Esophagus (tissue), 2 donors: ENCODE measurements around the gene FAM174B. TPM values are rescaled to one million over a fixed set of nuclear protein-coding genes. Genes with fewer than 3 reads are reported as not detected.

Source experiments
- H3K27ac ChIP-seq, 2 donors: one replicate each; pipeline ENCODE4 v1.5.1; 2013; ENCODE audit warnings: low read depth in 2 of 2, mild to moderate bottlenecking in 2 of 2, inconsistent platforms in 1 of 2, low read length in 1 of 2, moderate library complexity in 1 of 2
- H3K27me3 ChIP-seq, 2 donors: one replicate each; pipeline ENCODE4 v1.6.1; 2013; ENCODE audit warnings: low read length in 2 of 2, control low read depth in 1 of 2, mild to moderate bottlenecking in 1 of 2; ENCODE audit not compliant: insufficient read depth in 2 of 2, control insufficient read depth in 1 of 2
- H3K36me3 ChIP-seq, 2 donors: one replicate each; pipeline ENCODE4 v1.6.1; 2013; ENCODE audit warnings: low read length in 1 of 2; ENCODE audit not compliant: control insufficient read depth in 2 of 2, insufficient read depth in 2 of 2
- H3K4me1 ChIP-seq, 2 donors: one replicate each; pipeline ENCODE4 v1.6.1; 2013; ENCODE audit warnings: low read length in 1 of 2; ENCODE audit not compliant: control insufficient read depth in 2 of 2, insufficient read depth in 2 of 2
- H3K4me3 ChIP-seq, 2 donors: one replicate each; pipeline ENCODE4 v1.5.1; 2013; ENCODE audit warnings: low read length in 2 of 2, mild to moderate bottlenecking in 2 of 2, low read depth in 1 of 2, moderate library complexity in 1 of 2
- H3K9me3 ChIP-seq, 2 donors: one replicate each; pipeline ENCODE4 v1.6.1; 2013; ENCODE audit warnings: mild to moderate bottlenecking in 2 of 2, low read depth in 1 of 2, low read length in 1 of 2, moderate library complexity in 1 of 2; ENCODE audit not compliant: control insufficient read depth in 2 of 2, insufficient read depth in 1 of 2
- WGBS, 2 donors: extraction: QIAGEN DNeasy Blood & Tissue Kit; methylation state at CpG; one replicate each; pipeline ENCODE4 v1.1.7; 2013; 5-methylcytosine and 5-hydroxymethylcytosine counted together
- polyA plus RNA-seq, 2 donors: library from polyadenylated mRNA; stranded (reverse); fragments of 200-250 nt; gene quantifications; one replicate each; pipeline ENCODE4 v1.2.3, GENCODE V29; 2013
- donor health status: healthy with polysubstance abuse.
- donor health status: Bipolar disorder and iron deficiency.

FAM174B gene
- polyA plus RNA-seq, 2 donors = 3.7 to 7.3 TPM

DNA sequence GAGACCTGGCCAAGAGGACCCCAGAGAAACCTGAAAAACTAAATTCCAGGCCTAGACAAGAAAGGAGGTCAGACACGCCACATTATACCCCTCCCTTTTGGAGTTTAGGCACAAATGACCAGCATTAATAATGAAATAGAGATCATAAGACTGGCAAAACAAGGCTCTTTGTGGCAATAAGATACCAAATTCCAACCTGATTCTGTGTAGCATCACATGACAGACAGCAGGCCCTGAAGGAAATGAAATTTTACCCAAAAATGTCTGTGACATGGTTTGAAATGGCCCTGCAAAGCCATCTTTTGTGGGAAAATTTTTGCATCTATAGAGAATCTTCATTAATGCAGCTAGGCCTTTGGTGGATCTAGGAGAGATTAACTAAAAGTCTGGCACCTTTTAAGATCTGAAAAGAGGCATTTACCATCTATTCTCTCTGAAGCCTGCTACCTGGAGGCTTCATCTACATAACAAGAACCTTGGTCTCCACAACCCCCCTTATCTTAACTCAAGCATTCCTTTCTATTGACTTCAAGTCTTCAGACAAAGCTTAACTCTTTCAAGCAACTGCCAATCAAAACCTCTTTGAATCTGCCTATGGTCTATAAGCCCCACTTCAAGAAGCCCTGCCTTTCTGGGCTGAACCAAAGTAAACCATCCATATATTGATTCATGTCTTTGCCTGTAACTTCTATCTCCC, 8.0 kb downstream of the FAM174B start:
- H3K36me3 ChIP-seq = no peaks in the 10 kb centered on the region
- no peaks in the 10 kb centered on the region for H3K27me3 ChIP-seq
- no peaks in the 10 kb centered on the region for H3K9me3 ChIP-seq
- H3K4me3 ChIP-seq = no peak overlapping the region
- 81 to 89% methylated on average over 1 of the region's 1 CpG for WGBS, 2 donors
- no peak overlapping the region for H3K27ac ChIP-seq
- peaks cover 4 to 10% of the 10 kb centered on the region in 2 donors for H3K4me1 ChIP-seq

DNA sequence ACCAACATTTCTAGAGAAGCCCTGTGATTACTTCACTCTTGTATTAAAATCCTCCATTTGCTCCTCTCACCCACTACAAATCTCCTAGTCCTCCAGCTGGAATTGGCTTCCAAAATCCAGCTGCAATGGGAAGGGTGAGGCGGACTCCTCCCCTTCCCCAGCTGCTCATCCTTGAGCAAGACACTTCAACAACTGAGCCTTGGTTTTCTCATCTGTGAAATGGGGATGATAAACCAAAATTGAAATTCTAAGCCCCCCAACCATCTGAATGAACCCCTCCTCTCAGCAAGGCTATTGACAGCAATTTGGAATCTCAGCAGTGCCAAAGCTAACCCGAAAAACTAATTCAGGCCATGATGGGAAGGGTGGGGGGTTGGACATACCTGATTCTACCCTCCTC, 9.4 kb downstream of the FAM174B start:
- no peak overlapping the region for H3K4me3 ChIP-seq
- 93 to 95% methylated on average over 2 of the region's 2 CpGs for WGBS, 2 donors
- no peaks in the 10 kb centered on the region for H3K27me3 ChIP-seq
- no peaks in the 10 kb centered on the region for H3K9me3 ChIP-seq
- no peaks in the 10 kb centered on the region for H3K36me3 ChIP-seq
- no peak overlapping the region for H3K27ac ChIP-seq
- H3K4me1 ChIP-seq = peaks cover 4 to 10% of the 10 kb centered on the region in 2 donors

- Histone ChIP-seq H3K4me1 (peaks cover 4 to 10% of the 10 kb centered on the region in 2 donors), H3K9me3 (no peaks in the 10 kb centered on the region), H3K4me3 (no peak overlapping the region), H3K36me3 (no peaks in the 10 kb centered on the region), H3K27me3 (no peaks in the 10 kb centered on the region), H3K27ac (peak overlapping the region; percentile 0 to 2)
- 43 to 61% methylated on average over 2 of the region's 2 CpGs for WGBS, 2 donors
Measured at GRCh38 chr15:92645731-92646130, 9.8 kb downstream of the FAM174B start.

DNA sequence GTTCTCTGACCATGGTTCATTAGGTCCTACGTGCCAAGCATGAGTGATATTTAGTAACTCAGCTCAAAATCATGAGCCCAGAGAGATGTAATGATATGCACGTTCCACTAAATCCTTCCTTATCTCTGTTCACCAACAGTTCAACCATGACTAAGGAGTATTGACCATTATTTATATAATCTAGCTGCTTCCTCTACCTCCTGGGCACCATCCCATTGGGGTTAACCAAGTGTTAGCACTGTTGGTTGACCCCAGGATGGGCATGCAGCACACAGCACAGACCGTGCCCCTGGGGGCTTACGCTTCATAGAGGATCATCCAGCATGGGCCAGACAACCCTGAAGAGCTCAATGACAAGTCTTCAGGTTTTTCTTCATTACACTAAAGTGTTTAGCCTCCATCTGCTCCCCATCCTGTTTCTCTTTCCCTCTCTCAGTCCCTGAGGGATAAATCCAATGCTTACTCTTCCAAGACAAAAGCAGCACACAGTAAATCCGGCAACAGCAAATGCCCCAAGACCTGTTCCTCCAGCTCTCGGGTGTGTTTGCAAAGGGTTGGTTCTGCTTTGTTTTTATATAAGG, 10.4 kb downstream of the FAM174B start:
- Histone ChIP-seq H3K27ac (peak overlapping the region; percentile 2 to 27), H3K4me1 (peaks cover 4 to 10% of the 10 kb centered on the region in 2 donors), H3K9me3 (no peaks in the 10 kb centered on the region), H3K4me3 (no peak overlapping the region), H3K36me3 (no peaks in the 10 kb centered on the region), H3K27me3 (no peaks in the 10 kb centered on the region)
- 64 to 67% methylated on average over 6 of the region's 6 CpGs for WGBS, 2 donors

DNA sequence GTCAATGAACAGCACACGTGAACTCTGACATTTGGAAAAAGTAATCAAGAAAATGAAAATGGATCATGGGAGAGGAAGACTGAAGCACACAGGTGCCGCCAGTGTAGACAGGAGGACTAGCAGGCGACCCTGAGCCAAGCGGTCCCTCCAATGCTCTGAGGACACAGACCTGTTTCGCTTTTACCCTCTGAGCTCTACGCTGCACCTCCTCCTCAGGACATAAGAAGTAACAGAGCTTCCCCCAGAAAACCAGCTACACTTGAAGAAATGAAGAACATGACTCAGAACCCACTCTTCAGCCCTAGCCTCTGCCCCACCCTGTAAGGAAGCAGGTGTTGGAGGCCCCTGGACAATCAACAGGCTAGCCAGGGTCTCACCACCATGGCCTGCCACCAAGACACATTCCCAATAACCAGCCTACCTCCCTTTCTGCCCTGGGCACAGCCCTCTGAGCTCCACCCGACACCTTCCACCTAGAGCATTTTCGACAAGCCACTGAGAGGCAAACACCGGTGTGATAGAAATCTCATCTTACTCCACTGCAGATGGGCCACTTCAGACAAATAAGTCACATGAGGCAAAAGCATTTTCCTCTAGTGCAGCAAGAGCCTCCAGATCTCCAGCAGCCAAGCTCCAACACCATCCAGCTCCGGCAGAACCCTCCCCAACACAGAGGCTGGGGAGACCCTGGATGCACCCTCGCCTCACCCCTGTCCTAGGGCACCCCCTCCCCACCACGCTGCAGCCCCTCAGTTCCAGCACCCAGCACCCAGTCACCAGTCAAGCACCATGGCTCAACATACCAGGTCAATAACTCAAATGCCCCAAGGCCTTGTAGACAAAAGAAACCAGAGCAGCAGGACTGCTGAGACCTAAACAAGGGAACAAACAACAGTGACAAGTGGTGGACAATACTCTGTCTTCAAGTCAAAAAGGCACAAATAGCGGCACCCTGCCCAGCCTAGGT, 11.4 kb downstream of the FAM174B start:
- no peak overlapping the region for H3K4me3 ChIP-seq

DNA sequence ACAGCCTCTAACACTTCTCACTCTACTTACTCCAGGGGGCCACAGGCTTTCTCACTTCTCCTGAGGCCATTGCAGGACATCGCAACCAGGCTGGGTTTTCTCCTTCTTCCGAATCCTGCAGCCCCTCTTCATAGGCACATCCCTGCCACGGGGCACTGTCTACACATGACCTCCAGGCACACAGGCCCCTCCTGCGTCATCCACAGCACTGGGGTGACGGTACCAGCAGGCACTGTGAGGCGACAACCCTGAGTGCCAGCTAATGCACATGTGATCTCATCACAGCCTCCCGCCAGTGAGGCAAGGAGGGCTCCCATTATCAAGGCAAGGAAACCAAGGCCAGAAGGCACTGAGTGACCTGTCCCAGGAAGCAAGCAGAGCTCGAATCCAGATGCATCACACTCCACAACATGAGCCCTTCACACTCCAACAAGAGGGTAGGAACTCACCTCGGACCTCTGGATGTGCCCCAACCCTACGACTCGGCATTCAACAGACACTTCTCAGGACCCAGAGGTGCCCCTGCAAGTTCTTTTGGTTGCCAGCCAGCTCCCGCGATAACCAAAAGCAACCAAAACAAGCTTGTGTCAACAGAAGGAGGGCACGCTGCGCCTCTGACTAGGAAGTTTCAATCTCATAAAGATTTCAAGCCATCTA, 16.7 kb downstream of the FAM174B start:
- H3K4me3 ChIP-seq = no peak overlapping the region
- H3K4me1 ChIP-seq = peaks cover 7 to 23% of the 10 kb centered on the region in 2 donors
- H3K27me3 ChIP-seq = no peaks in the 10 kb centered on the region
- no peaks in the 10 kb centered on the region for H3K36me3 ChIP-seq
- peak overlapping the region; percentile 70 to 81 for H3K27ac ChIP-seq
- H3K9me3 ChIP-seq = no peaks in the 10 kb centered on the region
- 63 to 66% methylated on average over 15 of the region's 15 CpGs for WGBS, 2 donors

More for the DNA sequence above, 11.4 kb downstream of the FAM174B start:
- Histone ChIP-seq H3K27me3 (no peaks in the 10 kb centered on the region), H3K9me3 (no peaks in the 10 kb centered on the region), H3K27ac (peak overlapping the region; percentile 30 to 48), H3K36me3 (no peaks in the 10 kb centered on the region), H3K4me1 (peaks cover 4 to 10% of the 10 kb centered on the region in 2 donors)
- 86 to 91% methylated on average over 13 of the region's 13 CpGs for WGBS, 2 donors

DNA sequence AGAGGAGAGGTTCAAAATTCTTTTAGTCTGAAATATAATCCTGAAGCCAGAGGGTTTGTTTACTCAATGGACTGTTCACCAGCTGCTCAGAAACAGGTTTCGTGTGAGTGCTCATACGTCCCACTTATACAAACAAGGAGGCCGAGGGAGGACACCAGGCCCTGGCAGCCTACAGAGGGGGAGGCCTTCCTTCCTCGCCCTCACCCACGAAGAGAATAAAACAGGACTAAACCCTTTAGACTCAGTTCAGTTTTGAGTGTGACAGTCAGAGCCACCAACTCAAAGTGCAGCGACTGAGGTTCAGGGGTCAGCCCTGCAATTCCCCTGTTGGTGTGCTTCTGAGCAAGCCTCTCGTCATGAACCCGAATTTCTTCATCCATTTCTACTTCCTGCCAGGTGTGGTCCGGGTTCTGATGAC, 17.3 kb downstream of the FAM174B start:
- Histone ChIP-seq H3K9me3 (no peaks in the 10 kb centered on the region), H3K27ac (peak overlapping the region; percentile 70 to 81), H3K36me3 (no peaks in the 10 kb centered on the region), H3K4me3 (no peak overlapping the region), H3K4me1 (peaks cover 6 to 23% of the 10 kb centered on the region in 2 donors), H3K27me3 (no peaks in the 10 kb centered on the region)
- WGBS, 2 donors = 25 to 34% methylated on average over 9 of the region's 9 CpGs

GRCh38 chr15:92637626-92638025, 17.9 kb downstream of the FAM174B start:
- H3K27me3 ChIP-seq = no peaks in the 10 kb centered on the region
- H3K4me3 ChIP-seq = no peak overlapping the region
- H3K36me3 ChIP-seq = no peaks in the 10 kb centered on the region
- WGBS, 2 donors = 57 to 63% methylated on average over 7 of the region's 7 CpGs
- H3K27ac ChIP-seq = peak overlapping the region; percentile 70 to 78
- H3K9me3 ChIP-seq = no peaks in the 10 kb centered on the region
- H3K4me1 ChIP-seq = peaks cover 6 to 23% of the 10 kb centered on the region in 2 donors

- 60 to 72% methylated on average over 6 of the region's 6 CpGs for WGBS, 2 donors
- H3K4me3 ChIP-seq = no peak overlapping the region
Measured at GRCh38 chr15:92636908-92637481, 18.6 kb downstream of the FAM174B start.

More at GRCh38 chr15:92636908-92637481, 18.6 kb downstream of the FAM174B start:
- Histone ChIP-seq H3K27ac (peak overlapping the region; percentile 45 to 70), H3K27me3 (no peaks in the 10 kb centered on the region), H3K4me1 (peaks cover 6 to 23% of the 10 kb centered on the region in 2 donors), H3K9me3 (no peaks in the 10 kb centered on the region), H3K36me3 (no peaks in the 10 kb centered on the region)
